Psoas muscle (tissue), 8 donors: ENCODE data around the gene TRAPPC10. TPM values are rescaled to one million over a fixed set of nuclear protein-coding genes. Genes with fewer than 3 reads are reported as not detected.

Experiments
- ATAC-seq, 4 donors: fragments of 200-7000 bp; cut with Tn5 transposase; one replicate each; pipeline ENCODE4 v1.9.1; 2020; ENCODE audit warnings: moderate library complexity in 3 of 4, mild to moderate bottlenecking in 2 of 4
- DNase-seq, 2 donors: peaks; one replicate each; pipeline ENCODE4 v3.0.0-alpha.2; 2020
- H3K27ac ChIP-seq: fragments of 200-600 bp; one replicate; pipeline ENCODE4 v1.8.0; 2022
- H3K27me3 ChIP-seq, 3 donors: fragments of 200-600 bp in 1 of 3; one replicate each; pipeline versions ENCODE4 v1.6.1 to v1.8.0; 2013 to 2022; ENCODE audit warnings: low read length in 2 of 3, mild to moderate bottlenecking in 2 of 3, moderate library complexity in 1 of 3; ENCODE audit not compliant: insufficient read depth in 3 of 3
- H3K36me3 ChIP-seq, 2 donors: fragments of 200-600 bp in 1 of 2; one replicate each; pipeline versions ENCODE4 v1.6.1 to v1.8.0; 2013 to 2022; ENCODE audit warnings: low read depth in 1 of 2, mild to moderate bottlenecking in 1 of 2, moderate library complexity in 1 of 2; ENCODE audit not compliant: insufficient read depth in 1 of 2
- H3K4me1 ChIP-seq: fragments of 200-600 bp; one replicate; pipeline ENCODE4 v1.8.0; 2022
- H3K4me3 ChIP-seq: fragments of 200-600 bp; one replicate; pipeline ENCODE4 v1.8.0; 2022; ENCODE audit warnings: mild to moderate bottlenecking
- H3K9me3 ChIP-seq: fragments of 200-600 bp; one replicate; pipeline ENCODE4 v1.8.0; 2022
- CTCF ChIP-seq: fragments of 200-600 bp; IDR thresholded peaks from one replicate; pipeline ENCODE4 v1.8.0; 2022; ENCODE audit warnings: antibody characterized with exemption
- WGBS, 3 donors: extraction: QIAGEN DNeasy Blood & Tissue Kit; methylation state at CpG; one replicate each; pipeline versions ENCODE4 v1.1.6 to v1.1.7; 2013; 5-methylcytosine and 5-hydroxymethylcytosine counted together
- intact Hi-C, 2 donors: fragments of 100-400 bp; cut with DNase I; formaldehyde crosslinking; loops; one replicate each; pipeline versions ENCODE4 v1.11.0 to v1.14.2; 2022
- polyA plus RNA-seq, 3 donors: library from polyadenylated mRNA; stranded (reverse); fragments of 200-250 nt; gene quantifications; one replicate each; pipeline ENCODE4 v1.2.3, GENCODE V29; 2013
- total RNA-seq, 4 donors: library from RNA; stranded (reverse); fragmentation: NEBNext Ultra II Directional in 2 of 4; extraction: Animal tissue kit (Norgen Biotek cat#: 25700) in 2 of 4; gene quantifications; one replicate each; pipeline versions ENCODE4 v1.2.1 to v1.2.4, GENCODE V29; 2021 to 2023
- donor health status: healthy with polysubstance abuse.
- donor health status: DM: no; HTN: no; CAD: no; lungs with moderate emphysema.
- donor health status: Bipolar disorder and iron deficiency.
- donor health status: healthy.
- donor health status: DM: yes; HTN: yes; CAD: no.
- donor health status: DM: no; HTN: no; CAD: no.
- donor health status: DM: no; HTN: no; CAD: no.
- donor health status: DM: yes; HTN: yes; CAD: no.

TRAPPC10 gene
- total and polyA plus RNA-seq, 7 donors: 6.4 to 22.2 (median 20.0) TPM

- WGBS, 3 donors: 92 to 97% (median 96%) methylated on average over 14 of the region's 14 CpGs
- Histone ChIP-seq H3K4me3 (no peak overlapping the region), H3K36me3 (peaks cover 15 to 73% of the 10 kb centered on the region in 2 donors), H3K27ac (no peak overlapping the region), H3K4me1 (peaks cover 6% of the 10 kb centered on the region), H3K27me3 (no peaks in the 10 kb centered on the region), H3K9me3 (no peaks in the 10 kb centered on the region)
- intact Hi-C loops: loop anchor here in 1 of 2 donors (5.0 kb wide), 1 partner anchor 1229 kb away; no protein-coding TSS in a partner anchor
- DNase-seq: no peak
- no peak for TF ChIP-seq CTCF
- ATAC-seq: no peak
Observed at GRCh38 chr21:44038063-44038462, 26.0 kb downstream of the TRAPPC10 start.

DNA sequence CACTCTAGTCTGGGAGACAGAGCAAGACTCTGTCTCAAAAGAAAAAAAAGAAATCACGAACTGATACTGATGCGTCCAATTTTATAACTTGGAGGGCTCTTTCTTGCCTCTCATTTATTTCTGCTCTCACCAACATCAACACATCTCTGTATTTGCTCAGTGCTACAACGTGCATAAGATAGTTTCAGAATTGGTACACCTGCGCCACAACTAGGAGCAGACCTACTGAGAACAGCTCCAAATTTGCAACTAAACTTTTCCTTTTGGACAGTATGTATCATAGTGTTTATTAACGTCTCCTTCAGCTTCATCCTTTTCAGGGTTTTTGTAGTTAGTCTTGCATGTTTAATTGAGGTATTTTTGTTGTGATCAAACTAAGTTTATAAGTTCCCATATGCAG, 27.7 kb downstream of the TRAPPC10 start:
- ATAC-seq (no peak), DNase-seq (no peak)
- Histone ChIP-seq H3K36me3 (peaks cover 12 to 55% of the 10 kb centered on the region in 2 donors), H3K4me3 (no peak overlapping the region), H3K9me3 (no peaks in the 10 kb centered on the region), H3K4me1 (peaks cover 6% of the 10 kb centered on the region), H3K27ac (no peak overlapping the region), H3K27me3 (no peaks in the 10 kb centered on the region)
- intact Hi-C loops: loop anchor here in 1 of 2 donors (5.0 kb wide), 1 partner anchor 1227 kb away; no protein-coding TSS in a partner anchor
- TF ChIP-seq CTCF: no peak
- 83 to 90% (median 90%) methylated on average over 5 of the region's 5 CpGs for WGBS, 3 donors

- Histone ChIP-seq H3K36me3 (peaks cover 0 to 18% of the 10 kb centered on the region in 2 donors), H3K9me3 (no peaks in the 10 kb centered on the region), H3K4me3 (no peak overlapping the region), H3K4me1 (peaks cover 6% of the 10 kb centered on the region), H3K27ac (no peak overlapping the region), H3K27me3 (no peaks in the 10 kb centered on the region)
- ATAC-seq: no peak
- no peak for DNase-seq
- TF ChIP-seq CTCF: no peak
- 73 to 83% (median 81%) methylated on average over 6 of the region's 6 CpGs for WGBS, 3 donors
- intact Hi-C loops: no loop called here
Observed at GRCh38 chr21:44043613-44044012, 31.5 kb downstream of the TRAPPC10 start.

GRCh38 chr21:44046734-44047133, 34.6 kb downstream of the TRAPPC10 start:
- DNase-seq (no peak), ATAC-seq (no peak)
- no peak for TF ChIP-seq CTCF
- intact Hi-C loops: no loop called here
- H3K27ac ChIP-seq: no peak overlapping the region
- H3K27me3 ChIP-seq: no peaks in the 10 kb centered on the region
- H3K4me1 ChIP-seq: peaks cover 17% of the 10 kb centered on the region
- 96 to 97% (median 97%) methylated on average over 18 of the region's 18 CpGs for WGBS, 3 donors
- H3K4me3 ChIP-seq: no peak overlapping the region
- no peaks in the 10 kb centered on the region for H3K36me3 ChIP-seq
- no peaks in the 10 kb centered on the region for H3K9me3 ChIP-seq

DNA sequence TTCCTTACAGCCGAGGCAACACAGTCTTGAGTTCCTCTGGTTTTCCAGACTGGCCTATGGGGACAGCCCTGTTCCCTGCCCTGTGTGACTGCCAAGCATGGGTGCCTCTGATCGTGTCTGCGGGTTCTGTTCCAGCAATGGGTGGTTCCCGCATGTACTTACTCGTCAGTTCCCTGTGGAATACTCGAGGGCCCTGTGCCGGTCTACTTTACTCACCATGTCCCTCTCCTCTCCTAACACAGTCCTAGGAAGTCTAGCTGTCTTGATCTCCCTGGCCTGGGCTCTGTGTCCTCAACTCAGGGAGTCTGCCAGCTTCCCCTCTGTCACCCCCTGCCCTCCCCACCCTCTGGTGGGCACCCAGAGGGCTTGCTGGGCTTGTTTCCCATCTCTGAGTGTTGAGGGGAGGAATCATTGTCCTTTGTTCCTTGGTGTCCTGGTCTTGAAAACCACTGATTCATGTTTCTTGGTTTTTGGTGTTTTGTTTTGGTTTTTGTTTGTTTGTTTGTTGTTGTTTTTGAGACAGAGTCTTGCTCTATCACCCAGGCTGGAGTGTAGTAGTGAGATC, 36.0 kb downstream of the TRAPPC10 start:
- H3K27me3 ChIP-seq: no peaks in the 10 kb centered on the region
- no peak for DNase-seq
- 52 to 78% (median 60%) methylated on average over 7 of the region's 7 CpGs for WGBS, 3 donors
- no peak for ATAC-seq
- peaks cover 24% of the 10 kb centered on the region for H3K4me1 ChIP-seq
- intact Hi-C loops: no loop called here
- no peaks in the 10 kb centered on the region for H3K9me3 ChIP-seq
- no peak overlapping the region for H3K27ac ChIP-seq
- no peak overlapping the region for H3K4me3 ChIP-seq
- TF ChIP-seq CTCF: no peak
- peaks cover 0 to 9% of the 10 kb centered on the region in 2 donors for H3K36me3 ChIP-seq
